Upper lobe of left lung (tissue), 6 donors: Measurements from ENCODE around the gene NRP1. TPM values are rescaled to one million over a fixed set of nuclear protein-coding genes. Genes with fewer than 3 reads are reported as not detected.

Source experiments
- ATAC-seq, 2 donors: fragments of 200-7000 bp; cut with Tn5 transposase; one replicate each; pipeline ENCODE4 v1.9.1; 2022; ENCODE audit warnings: mild to moderate bottlenecking in 2 of 2, moderate library complexity in 2 of 2; ENCODE audit not compliant: low FRiP score in 2 of 2
- DNase-seq, 2 donors: peaks; one replicate each; pipeline ENCODE4 v3.0.0-alpha.2; 2019 to 2020
- H3K27ac ChIP-seq, 4 donors: fragments of 200-600 bp; sonication (generic); one replicate each; pipeline ENCODE4 v1.5.1; 2016 to 2019
- H3K27me3 ChIP-seq, 4 donors: fragments of 200-600 bp; sonication (generic); one replicate each; pipeline ENCODE4 v1.5.1; 2017 to 2019
- H3K36me3 ChIP-seq, 4 donors: fragments of 200-600 bp; sonication (generic); one replicate each; pipeline ENCODE4 v1.5.1; 2016 to 2019
- H3K4me1 ChIP-seq, 4 donors: fragments of 200-600 bp; sonication (generic); one replicate each; pipeline ENCODE4 v1.5.1; 2018 to 2019
- H3K4me3 ChIP-seq, 4 donors: fragments of 200-600 bp; sonication (generic); one replicate each; pipeline ENCODE4 v1.5.1; 2017 to 2019; ENCODE audit warnings: mild to moderate bottlenecking in 2 of 4, moderate library complexity in 1 of 4
- H3K9me3 ChIP-seq, 4 donors: fragments of 200-600 bp; sonication (generic); one replicate each; pipeline ENCODE4 v1.5.1; 2018 to 2019
- CTCF ChIP-seq, 6 experiments: fragments of 450-650 bp in 4 of 6; fragments of 200-600 bp in 2 of 6; sonication (generic) in 2 of 6; IDR thresholded peaks; one replicate each; pipeline ENCODE4 v1.5.1; 2016 to 2019; ENCODE audit warnings: antibody characterized with exemption in 6 of 6
- EP300 ChIP-seq, 4 donors: sonication (generic); formaldehyde crosslinking; IDR thresholded peaks; one replicate each; pipeline ENCODE4 v1.5.1; 2017; ENCODE audit warnings: antibody characterized with exemption in 4 of 4, control low read depth in 2 of 4
- POLR2A ChIP-seq, 4 donors: fragments of 450-650 bp; IDR thresholded peaks; one replicate each; pipeline ENCODE4 v1.5.1; 2016 to 2017; ENCODE audit warnings: antibody characterized with exemption in 4 of 4, mild to moderate bottlenecking in 2 of 4
- POLR2AphosphoS5 ChIP-seq, 2 donors: sonication (generic); formaldehyde crosslinking; IDR thresholded peaks; one replicate each; pipeline ENCODE4 v1.5.1; 2017; ENCODE audit warnings: antibody characterized with exemption in 2 of 2
- WGBS, 2 donors: methylation state at CpG; one replicate each; pipeline ENCODE4 v1.1.5; 2017 to 2018; 5-methylcytosine and 5-hydroxymethylcytosine counted together
- total RNA-seq, 6 donors: library from RNA; depleted of rRNA in 4 of 6; stranded (reverse); fragments of >200 nt in 4 of 6; gene quantifications; one replicate each; pipeline versions ENCODE4 v1.1.0 to v1.2.1, GENCODE V29; 2016 to 2021
- donor health status: DM: no; HTN: no; CAD: no; lungs with moderate emphysema.
- donor health status: DM: no; HTN: yes; CAD: no; lungs with severe emphysema.

NRP1 gene
- total RNA-seq, 6 donors from 2014 or later, result 48.5 to 136 (median 64.1) TPM

- DNase-seq (no peak), ATAC-seq (peak; percentile 67 to 73)
- H3K27ac ChIP-seq, result peak overlapping the region; percentile 47 to 82 (median 68)
- no peaks in the 10 kb centered on the region for H3K9me3 ChIP-seq
- H3K4me1 ChIP-seq, result peaks cover 21 to 41% (median 39%) of the 10 kb centered on the region in 4 donors
- H3K4me3 ChIP-seq, result no peak overlapping the region
- peaks cover 0 to 38% (median 15%) of the 10 kb centered on the region in 4 donors for H3K36me3 ChIP-seq
- H3K27me3 ChIP-seq, result no peaks in the 10 kb centered on the region
- 21 to 35% methylated on average over 1 of the region's 1 CpG for WGBS, 2 donors
- TF ChIP-seq EP300 (IDR thresholded peaks at IDR 0.05), result peak in 1 of 4 donors; percentile 89
- no peak for TF ChIP-seq POLR2A (IDR thresholded peaks at IDR 0.05)
- no peak for TF ChIP-seq POLR2AphosphoS5 (IDR thresholded peaks at IDR 0.05)
- TF ChIP-seq CTCF (IDR thresholded peaks at IDR 0.05), result no peak
Observed at GRCh38 chr10:33248638-33249037, 85.8 kb downstream of the NRP1 start.

GRCh38 chr10:33247221-33247922 is 87.1 kb downstream of the NRP1 start:
- Histone ChIP-seq H3K4me3 (no peak overlapping the region), H3K4me1 (peaks cover 21 to 43% (median 31%) of the 10 kb centered on the region in 4 donors), H3K27ac (peak overlapping the region in 3 of 4 donors; percentile 47 to 82 (median 72)), H3K27me3 (no peaks in the 10 kb centered on the region), H3K36me3 (peaks cover 0 to 27% (median 12%) of the 10 kb centered on the region in 4 donors), H3K9me3 (no peaks in the 10 kb centered on the region)
- no peak for ATAC-seq
- TF ChIP-seq EP300 (IDR thresholded peaks at IDR 0.05) (no peak), POLR2AphosphoS5 (IDR thresholded peaks at IDR 0.05) (no peak), POLR2A (IDR thresholded peaks at IDR 0.05) (no peak), CTCF (IDR thresholded peaks at IDR 0.05) (no peak)
- WGBS, 2 donors, result 67 to 69% methylated on average over 11 of the region's 11 CpGs
- DNase-seq, result peak in 1 of 2 donors; percentile 40

- Histone ChIP-seq H3K9me3 (no peaks in the 10 kb centered on the region), H3K36me3 (peaks cover 0 to 11% (median 1%) of the 10 kb centered on the region in 4 donors), H3K27me3 (no peaks in the 10 kb centered on the region), H3K4me1 (peaks cover 27 to 39% (median 35%) of the 10 kb centered on the region in 4 donors), H3K27ac (no peak overlapping the region), H3K4me3 (no peak overlapping the region)
- ATAC-seq, result no peak
- WGBS, 2 donors, result 85 to 90% methylated on average over 1 of the region's 1 CpG
- TF ChIP-seq POLR2A (IDR thresholded peaks at IDR 0.05) (no peak), EP300 (IDR thresholded peaks at IDR 0.05) (no peak)
- no peak for DNase-seq
Observed at GRCh38 chr10:33245343-33245742, 89.1 kb downstream of the NRP1 start.

GRCh38 chr10:33244354-33244967 is 90.0 kb downstream of the NRP1 start:
- H3K27me3 ChIP-seq, result no peaks in the 10 kb centered on the region
- peaks cover 25 to 31% (median 29%) of the 10 kb centered on the region in 4 donors for H3K4me1 ChIP-seq
- H3K4me3 ChIP-seq, result no peak overlapping the region
- peaks cover 0 to 11% (median 1%) of the 10 kb centered on the region in 4 donors for H3K36me3 ChIP-seq
- TF ChIP-seq POLR2AphosphoS5 (IDR thresholded peaks at IDR 0.05) (no peak), POLR2A (IDR thresholded peaks at IDR 0.05) (no peak), EP300 (IDR thresholded peaks at IDR 0.05) (no peak), CTCF (IDR thresholded peaks at IDR 0.05) (no peak)
- no peak overlapping the region for H3K27ac ChIP-seq
- DNase-seq (no peak), ATAC-seq (no peak)
- no peaks in the 10 kb centered on the region for H3K9me3 ChIP-seq
- 69 to 82% methylated on average over 2 of the region's 2 CpGs for WGBS, 2 donors

GRCh38 chr10:33243703-33244102 is 90.8 kb downstream of the NRP1 start:
- no peak for ATAC-seq
- Histone ChIP-seq H3K27me3 (no peaks in the 10 kb centered on the region), H3K4me1 (peaks cover 23 to 25% (median 24%) of the 10 kb centered on the region in 4 donors), H3K27ac (no peak overlapping the region), H3K9me3 (no peaks in the 10 kb centered on the region), H3K4me3 (no peak overlapping the region), H3K36me3 (peaks cover 0 to 14% (median 1%) of the 10 kb centered on the region in 4 donors)
- WGBS, 2 donors, result 96% methylated on average over 2 of the region's 2 CpGs
- DNase-seq, result no peak
- TF ChIP-seq CTCF (IDR thresholded peaks at IDR 0.05), result no peak
- no peak for TF ChIP-seq POLR2A (IDR thresholded peaks at IDR 0.05)
- no peak for TF ChIP-seq EP300 (IDR thresholded peaks at IDR 0.05)
- TF ChIP-seq POLR2AphosphoS5 (IDR thresholded peaks at IDR 0.05), result no peak
